Activated CD4-positive, CD25-positive, alpha-beta regulatory T cell (primary cell): ENCODE data around the gene KRTAP16-1.
"Not testable (repeated sequence)": the region's sequence is repeated elsewhere in the genome, so short reads cannot be mapped to it uniquely, and the experiment has no call there.

Experiments
- DNase-seq, 4 experiments: peaks; one replicate each; lab custom pipeline; 2025; lab: John Stamatoyannopoulos, UW

KRTAP16-1 gene, protein sequence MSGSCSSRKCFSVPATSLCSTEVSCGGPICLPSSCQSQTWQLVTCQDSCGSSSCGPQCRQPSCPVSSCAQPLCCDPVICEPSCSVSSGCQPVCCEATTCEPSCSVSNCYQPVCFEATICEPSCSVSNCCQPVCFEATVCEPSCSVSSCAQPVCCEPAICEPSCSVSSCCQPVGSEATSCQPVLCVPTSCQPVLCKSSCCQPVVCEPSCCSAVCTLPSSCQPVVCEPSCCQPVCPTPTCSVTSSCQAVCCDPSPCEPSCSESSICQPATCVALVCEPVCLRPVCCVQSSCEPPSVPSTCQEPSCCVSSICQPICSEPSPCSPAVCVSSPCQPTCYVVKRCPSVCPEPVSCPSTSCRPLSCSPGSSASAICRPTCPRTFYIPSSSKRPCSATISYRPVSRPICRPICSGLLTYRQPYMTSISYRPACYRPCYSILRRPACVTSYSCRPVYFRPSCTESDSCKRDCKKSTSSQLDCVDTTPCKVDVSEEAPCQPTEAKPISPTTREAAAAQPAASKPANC

DNA sequence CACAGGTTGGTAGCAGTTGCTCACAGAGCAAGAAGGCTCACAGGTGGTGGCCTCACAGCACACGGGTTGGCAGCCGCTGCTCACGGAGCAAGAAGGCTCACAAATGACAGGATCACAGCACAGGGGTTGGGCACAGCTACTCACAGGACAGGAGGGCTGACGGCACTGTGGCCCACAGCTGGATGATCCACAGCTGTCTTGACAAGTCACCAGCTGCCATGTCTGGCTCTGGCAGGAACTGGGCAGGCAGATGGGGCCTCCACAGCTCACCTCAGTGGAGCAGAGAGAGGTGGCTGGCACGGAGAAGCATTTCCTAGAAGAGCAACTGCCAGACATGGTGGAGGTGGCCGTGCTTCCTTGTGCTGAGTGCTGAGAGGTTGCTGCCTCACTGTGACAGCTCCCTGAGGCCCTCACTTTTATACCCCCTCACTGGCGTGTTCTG is at the start of gene KRTAP16-1:
Gene KRTAP16-1, minus strand, starts transcription at position 392 of the 442 bp plus-strand sequence. Its CDS starts 56 bp downstream, at position 336.
- peak in 2 of 4 experiments; percentile 54 to 57 for DNase-seq

DNA sequence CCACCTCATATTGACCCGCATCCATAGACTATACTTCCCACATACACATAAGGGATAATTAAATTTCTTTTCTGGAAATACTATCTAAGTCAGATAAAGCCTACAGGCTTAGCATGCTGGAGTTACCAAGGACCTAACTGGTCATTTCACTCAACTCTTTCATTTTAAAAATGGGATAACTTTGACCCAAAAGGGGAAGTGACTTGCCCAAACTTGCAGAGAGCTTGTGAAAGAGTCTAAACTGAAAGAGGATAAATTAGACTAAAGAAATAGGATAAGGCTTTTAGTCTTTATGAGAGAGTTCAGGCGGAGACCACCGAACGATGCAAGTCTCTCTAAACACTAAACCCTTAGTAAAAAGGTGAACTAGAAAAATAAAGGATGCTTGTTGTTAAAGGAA is 45.4 kb upstream of the KRTAP16-1 start:
- DNase-seq, result no peak

DNA sequence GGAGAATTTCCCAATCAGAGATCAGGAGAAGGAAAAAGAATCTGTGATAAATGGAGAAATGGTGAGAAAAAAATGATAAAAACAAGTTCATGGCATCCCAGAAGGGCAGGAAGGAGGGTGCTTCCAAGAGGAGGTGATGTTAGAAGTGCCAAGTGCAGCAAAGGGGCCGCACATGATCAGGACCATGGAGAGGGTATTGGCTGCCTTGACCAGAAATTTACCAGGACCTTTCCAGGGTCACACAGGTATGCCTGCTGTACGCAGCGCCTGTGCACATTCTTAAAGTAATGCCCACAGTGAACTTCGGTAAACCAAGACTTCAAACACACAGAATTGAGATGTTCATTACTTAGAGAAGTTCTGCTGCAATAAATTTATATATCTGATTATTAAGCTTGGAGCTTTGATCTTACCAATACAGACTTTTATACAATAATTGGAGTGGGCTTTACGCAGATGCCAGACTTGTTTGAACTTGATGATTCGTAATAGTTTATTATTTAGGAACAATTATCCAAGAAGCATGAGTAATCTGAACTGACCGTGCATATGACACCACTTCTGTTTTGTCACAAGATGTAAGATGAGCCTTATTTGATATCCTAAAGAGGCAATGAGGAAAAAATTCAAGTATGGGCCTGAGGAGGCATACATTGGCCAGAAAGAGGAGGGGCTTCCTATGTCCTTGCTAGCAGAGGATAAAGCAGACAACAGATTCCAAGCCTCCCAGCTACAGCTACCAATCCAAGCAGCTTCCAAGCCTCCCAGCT is 43.7 kb upstream of the KRTAP16-1 start:
- no peak for DNase-seq

DNA sequence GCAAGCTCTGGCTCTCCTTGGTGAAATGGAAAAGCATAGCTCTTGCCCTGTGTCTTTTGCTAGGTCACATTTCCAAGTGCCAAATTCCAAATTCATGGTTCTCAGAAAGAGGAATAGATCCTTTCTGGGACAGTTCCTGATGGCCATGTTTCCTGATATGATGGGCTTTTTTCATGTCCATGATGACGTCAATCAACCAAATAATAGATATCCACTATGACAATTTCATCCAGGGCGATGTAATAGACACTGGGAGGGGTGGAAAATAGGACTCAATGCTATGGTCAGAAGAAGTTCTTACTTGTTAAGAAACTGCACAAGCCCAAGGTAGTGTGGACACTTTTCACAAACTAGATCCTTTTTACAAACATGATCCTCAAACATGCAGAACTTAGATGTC is 42.1 kb upstream of the KRTAP16-1 start:
- DNase-seq, result no peak

DNA sequence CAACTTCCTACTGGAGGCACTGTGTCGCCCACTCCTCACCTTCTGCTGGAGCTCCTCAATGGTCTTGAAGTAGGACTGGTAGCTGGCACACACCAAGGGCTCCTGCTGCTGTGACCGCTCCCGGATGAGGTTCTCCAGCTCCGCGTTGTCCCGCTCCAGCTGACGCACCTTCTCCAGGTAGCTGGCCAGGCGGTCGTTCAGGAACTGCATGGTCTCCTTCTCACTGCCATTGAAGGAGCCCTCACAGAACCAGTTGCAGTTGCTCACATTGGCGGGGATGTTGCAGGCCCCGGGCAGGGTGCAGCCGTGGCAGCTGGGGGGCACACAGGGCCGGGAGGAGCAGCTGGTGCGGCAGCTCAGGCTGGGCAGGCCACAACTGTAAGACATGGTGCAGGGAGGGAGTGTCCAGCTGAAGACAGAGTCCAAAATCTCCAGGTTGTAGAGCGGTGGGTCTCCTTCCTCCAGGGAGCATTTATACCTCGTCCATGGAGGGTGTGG is 41.3 kb upstream of the KRTAP16-1 start, which contains the start of gene KRT33A:
Gene KRT33A, minus strand, starts transcription at position 448 of the 498 bp plus-strand sequence. Its CDS starts 61 bp downstream, at position 387.
- not testable (repeated sequence) for DNase-seq

DNA sequence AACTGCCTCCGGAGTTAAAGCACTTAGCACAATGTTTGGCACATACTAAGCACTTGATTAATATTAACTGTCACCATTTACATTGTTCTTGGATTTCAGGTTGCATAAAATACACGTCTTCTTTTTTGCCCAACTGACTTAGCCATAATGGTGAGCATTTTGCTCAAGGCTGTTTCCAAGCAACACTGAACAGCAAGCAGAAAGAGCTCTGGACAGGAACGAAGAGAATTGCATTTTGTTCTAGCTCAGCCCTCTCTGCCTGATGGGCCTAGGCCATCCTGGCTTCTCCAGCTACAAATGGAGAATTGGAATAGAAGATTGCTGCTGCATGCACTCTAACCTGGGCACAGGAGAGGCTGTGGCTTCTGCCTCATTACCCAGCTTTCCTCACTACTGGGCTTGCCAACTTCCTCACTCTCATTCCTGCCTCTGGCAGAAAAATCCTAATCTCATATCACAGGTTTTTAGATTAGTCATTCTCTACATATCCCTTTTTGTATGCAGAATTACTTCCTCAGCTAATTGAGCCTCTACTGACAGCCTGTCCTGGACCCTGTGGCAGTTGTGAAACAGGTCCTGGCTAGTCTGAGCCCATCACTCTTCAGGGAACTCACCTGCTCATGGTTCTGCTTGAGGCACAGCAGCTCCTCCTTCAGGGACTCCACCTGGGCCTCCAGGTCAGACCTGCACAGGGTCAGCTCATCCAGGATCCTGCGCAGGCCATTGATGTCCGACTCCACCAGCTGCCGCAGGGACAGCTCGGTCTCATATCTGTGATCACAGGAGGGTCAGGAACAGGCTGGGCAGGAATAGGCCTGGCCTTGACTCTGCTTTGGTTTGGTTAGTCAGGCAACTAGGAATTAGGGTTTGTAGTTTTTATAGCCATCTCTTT is 39.0 kb upstream of the KRTAP16-1 start:
- DNase-seq, result no peak

DNA sequence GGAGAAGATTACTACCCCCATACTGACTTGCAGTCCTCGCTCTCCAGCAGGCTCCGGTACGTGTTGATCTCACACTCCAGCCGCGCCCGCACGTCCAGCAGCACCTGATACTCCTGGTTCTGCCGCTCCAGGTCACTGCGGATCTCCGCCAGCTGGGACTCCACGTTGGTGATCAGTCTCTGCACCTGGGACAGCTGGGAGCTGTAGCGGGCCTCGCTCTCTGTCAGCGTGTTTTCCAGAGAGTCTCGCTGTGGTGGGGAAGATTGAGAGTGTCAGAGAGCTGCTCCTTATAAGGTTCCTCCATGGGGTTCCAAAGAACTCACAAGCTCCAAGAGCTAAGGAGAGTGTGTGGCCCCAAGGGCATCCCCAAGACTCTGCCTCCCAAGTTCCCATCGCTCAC is 37.3 kb upstream of the KRTAP16-1 start:
- DNase-seq, result not testable (repeated sequence)

DNA sequence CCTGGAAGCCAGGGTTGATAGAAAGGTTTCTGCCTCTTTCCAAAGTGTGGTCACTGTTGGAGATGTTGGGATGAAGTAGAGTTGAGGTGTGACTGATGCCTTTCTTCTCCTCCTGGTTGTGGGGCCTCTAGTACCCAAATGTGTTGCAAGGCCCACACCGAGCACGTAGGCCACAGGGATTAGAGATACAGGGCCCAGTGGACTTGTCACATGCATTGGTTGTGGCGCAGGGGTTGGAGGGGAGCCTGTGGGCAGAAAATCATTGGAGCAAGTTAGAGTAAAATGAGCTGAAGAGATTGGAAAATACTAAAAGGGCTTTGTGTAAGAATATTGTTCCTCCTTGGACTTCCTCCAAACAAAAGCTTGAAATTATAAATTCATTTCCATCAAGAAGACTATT is 36.9 kb upstream of the KRTAP16-1 start:
- DNase-seq, result no peak

DNA sequence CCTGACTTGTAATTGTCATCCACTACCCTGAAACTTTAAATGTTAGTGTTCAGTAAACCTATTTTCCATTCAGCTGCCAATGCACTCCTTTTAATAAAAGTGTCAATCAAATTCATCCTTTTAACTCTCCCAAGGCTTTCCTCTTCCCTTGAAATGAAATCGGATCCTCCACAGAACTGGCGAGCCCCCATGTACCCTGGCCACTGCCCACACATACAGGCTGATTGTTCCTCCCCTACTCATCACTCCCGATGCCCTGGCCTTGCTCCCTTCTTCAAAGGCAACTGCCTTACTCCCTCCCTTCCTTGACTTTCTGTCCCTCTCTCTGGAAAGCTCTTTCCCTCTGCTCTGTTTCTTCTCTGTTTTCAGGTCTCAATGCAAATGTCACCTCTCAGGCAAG is 33.9 kb upstream of the KRTAP16-1 start:
- DNase-seq, result no peak

DNA sequence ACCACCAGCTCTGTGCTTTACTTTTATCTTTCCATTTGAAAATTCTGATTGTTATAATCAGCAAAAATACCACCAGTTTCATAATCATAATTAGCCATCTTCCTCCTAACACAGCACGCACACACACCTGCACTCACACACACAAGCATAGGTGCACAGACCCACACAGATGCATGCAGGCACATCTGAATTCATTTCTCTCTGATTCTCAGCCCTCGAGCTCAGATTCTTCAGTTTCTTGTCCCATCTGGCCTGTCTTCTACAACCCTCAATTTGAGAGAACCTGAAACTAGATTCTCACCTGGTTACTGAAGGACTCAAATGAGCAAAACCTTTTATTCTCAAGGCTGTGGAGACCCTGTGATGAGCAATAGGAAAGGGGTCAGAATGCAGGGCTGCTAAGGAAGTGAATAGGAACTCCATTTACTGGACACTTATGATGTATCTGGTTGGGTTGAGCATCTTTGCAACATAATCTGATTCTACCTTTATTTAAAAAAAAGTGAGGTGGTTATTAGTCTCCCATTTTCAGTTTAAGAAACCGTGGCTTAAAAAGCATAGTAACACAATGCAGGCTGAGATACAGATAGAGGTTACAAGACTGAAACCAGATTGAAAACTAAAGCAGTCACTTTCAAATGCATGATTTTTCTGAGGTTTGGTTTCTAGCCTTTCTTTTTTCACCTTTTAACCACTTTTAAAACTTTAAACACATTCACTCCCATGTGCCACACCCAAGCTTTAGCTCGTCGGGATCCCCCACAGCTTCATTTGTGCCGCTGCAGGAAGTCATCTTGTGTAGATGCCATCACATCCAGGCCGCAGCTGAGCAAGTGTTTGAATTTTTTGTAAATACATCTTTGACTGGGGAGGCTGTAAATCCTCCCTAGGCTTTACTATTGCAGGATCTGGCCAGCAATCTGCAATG is 32.1 kb upstream of the KRTAP16-1 start:
- no peak for DNase-seq

DNA sequence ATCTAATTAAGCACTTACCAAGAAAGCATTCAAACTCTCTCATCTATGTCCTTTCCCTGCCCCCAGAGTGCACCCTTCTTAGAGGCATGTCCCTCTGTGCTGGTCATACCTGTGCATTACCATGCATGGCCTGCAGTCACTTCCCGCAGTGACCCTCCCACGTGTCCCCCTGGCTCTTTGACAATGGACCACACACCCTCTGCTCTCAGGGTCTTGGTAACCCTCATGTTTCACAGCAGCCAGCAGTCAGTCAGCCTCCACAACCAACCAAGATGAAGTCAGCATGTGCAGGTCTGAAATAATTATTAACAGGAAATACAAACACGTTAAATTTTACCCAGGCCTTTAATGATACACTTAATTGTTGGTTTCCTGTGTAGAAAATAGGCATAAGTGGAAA is 31.4 kb upstream of the KRTAP16-1 start:
- DNase-seq, result no peak

DNA sequence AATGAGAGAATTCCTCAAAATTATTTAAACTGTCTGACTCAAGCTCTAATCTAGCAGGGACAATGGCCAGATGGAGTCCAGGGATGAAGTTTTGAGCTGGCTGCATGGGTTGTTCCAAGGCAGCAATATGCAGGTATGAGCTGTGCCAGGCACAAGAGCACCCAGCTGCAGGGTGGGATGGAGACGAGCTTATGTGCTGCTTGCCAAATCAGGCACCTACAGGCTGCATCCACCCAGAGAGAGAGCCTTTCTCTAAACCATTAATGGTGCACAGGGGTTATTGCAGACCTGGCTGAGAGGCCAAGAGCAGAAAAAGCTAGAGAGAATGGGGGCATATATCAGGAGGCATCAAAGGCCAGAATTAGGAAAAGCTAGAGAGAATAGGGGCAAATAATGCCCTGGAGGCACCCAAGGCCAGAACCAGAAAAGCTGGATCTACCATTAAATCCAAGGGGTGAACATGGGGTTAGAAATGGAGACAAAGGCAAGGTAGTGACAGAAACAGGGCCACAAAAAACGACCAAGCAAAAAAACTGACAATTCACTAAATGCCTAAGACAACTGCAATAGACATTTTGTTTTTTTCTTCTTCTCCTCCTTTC is 30.6 kb upstream of the KRTAP16-1 start:
- DNase-seq, result no peak

DNA sequence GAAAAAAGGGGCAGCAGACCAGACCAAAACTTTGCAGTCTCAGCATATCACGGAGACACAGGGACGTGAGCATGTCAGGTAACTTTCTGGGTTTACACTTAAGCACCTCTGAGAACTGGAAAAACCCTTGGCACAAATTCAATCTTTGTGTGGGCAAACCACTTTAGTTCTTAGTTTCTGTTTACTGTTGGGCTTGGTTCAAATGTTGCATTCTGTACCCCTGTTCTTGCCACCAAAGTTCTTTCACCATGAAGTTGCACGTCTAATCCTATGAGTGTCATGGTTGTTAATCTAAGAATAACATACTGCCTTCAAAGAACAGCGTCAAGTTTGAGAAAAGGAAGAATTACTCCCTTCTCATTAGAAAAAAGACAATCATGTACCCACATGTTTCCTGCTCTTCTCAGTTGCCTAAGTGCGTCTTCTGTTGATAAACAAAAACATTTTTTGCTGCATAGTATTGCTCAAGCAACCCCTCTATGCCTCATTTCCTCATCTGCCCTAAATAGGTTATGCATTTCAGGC is 29.9 kb upstream of the KRTAP16-1 start:
- DNase-seq, result no peak

DNA sequence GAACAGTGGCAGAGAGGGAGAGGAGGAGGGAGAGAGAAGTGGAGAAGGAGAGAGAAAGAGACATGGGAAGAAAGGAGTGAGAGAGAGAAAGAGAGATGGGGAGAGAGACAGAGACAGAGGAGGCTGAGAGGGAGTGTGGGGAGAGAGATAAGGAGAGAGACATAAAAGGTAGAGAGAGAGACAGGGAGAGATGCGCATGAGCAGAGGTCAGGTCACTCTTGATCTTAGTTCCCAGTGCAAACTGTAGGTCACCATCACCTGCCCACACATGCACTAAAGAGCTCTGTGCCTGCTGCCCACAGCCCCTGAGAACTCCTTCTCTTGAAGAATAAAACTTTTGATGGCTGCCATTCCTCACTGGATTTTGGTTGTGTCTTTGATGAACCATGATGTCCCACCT is 26.6 kb upstream of the KRTAP16-1 start:
- no peak for DNase-seq

DNA sequence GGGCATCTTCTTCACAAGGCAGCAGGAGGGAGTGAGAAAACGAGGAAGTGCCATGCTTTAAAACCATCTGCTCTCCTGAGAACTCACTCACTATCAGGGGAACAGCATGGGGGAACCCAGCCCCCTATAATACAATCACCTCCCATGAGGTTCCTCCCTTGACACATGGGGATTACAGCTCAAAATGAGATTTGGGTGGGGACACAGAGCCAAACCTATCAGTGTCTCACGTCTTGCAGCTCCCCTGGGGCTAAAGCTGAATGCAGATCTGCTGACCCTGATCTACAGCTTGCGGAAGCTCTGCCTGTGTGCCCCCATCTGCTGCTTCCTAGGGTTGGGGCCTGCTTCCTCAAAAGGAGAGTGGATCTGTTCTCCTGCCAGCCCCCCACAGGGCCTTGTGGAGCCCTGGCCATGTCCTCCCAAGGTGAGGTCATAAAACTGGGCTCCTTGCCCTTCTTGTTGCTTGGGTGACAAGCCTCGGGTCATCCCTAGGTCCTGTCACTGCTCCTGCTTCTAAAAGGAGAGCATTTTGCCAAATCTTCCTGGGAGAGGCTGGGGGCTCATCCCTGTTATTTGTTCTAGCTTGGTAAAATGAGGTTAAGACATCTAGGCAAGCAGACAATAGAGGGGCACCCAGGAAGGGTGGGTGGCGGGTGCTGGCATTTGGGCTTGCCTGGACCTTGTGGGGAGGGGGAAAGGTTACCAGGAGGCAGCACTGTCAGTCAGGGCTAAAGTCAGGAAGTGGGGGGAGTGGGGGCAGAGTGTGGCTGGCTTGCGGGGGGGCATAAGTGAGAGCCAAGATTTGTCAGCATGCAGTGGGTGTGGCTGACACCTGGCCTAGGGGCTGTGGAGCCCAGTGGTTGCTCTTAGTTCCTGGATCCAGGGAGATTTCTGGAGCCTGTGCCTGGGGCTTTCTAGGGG is 25.5 kb upstream of the KRTAP16-1 start:
- DNase-seq, result no peak

DNA sequence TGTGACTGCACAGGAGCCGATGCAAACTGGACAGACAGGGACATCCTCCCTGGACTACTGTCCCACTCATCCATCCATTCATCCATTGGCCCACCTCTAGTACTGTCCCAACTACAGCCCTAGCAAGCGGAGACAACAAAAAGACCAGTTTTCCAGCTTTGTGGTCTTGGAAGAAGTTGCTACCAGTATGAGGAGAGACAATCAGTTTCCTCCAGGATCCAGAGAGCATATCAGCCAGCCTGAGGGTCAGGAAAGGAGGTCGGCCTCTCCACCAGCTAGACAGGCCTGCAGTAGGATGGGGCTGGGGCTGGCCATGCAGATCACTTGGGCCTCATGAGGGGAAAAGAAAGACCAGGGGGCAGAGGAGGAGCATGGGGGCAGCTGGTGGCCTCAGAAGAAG is 24.7 kb upstream of the KRTAP16-1 start:
- no peak for DNase-seq

DNA sequence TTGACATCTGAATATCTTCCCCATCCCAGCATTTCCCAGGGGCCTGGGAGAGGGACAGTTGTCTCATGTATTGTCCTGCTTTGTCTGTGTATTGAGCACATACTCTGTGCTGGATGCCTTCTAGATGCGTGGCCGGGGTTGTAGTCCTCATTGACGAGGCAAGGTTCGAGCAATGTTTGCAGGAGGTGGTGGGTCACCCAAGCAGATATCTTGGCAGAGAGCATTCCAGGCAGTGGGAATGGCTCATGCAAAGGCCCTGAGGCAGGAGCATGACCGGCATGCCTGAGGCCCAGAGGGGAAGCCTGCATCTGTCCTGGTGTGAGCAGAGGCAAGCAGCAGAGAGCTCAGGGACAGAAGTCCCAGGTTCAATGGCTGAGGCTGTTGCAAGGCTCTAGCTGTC is 24.0 kb upstream of the KRTAP16-1 start:
- DNase-seq, result no peak

DNA sequence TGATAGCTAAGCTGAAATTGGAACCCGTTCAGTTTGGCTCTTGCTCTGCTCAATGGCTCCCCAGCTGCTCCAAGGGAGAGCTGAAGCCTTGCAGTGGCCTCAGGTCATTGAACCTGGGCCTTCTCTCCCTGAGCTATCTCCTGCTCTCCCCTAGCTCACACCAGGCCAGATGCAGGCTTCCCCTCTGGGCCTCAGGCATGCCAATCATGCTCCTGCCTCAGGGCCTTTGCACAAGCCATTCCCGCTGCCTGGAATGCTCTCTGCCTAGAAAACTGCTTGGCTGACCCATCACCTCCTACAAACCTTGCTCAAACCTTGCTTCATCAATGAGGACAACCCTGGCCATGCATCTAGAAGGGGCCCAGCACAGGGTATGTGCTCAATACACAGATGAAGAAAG is 23.1 kb upstream of the KRTAP16-1 start:
- no peak for DNase-seq

DNA sequence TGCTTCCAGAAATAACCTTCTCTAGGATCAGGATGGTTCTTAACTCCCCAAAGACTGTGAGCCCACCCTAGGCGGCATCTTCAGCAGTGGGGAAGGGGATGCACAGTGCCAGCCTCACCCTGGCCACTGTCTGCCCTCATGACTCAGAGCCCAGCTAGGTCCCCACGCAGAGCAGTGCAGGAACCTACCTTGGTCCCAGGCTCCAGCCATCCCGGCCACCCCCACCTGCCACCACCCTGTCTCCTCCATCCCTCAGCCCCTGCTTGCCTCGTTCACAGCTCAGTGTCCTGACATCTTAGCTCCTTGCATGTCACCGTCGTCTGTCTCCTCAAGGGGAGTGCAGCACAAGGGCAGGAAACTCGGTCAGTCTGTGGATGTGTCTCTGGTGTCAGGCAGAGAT is 22.5 kb upstream of the KRTAP16-1 start:
- no peak for DNase-seq
